SK-N-SH (cell line): Measurements from ENCODE around the gene ROBO1. TPM values are rescaled to one million over a fixed set of nuclear protein-coding genes. Genes with fewer than 3 reads are reported as not detected.

Experiments
- CTCF ChIA-PET: fragments of 300-600, 350-600 bp; formaldehyde crosslinking; extraction: SDS; loops from one replicate; lab custom pipeline; 2021; lab: Yijun Ruan, JAX
- POLR2A ChIA-PET: fragments of 350-600 bp; sonication (Branson Sonifier 250); formaldehyde crosslinking; extraction: SDS; loops from one replicate; lab custom pipeline; 2020; ENCODE audit warnings: antibody characterized with exemption, inconsistent platforms; lab: Yijun Ruan, JAX
- DNase-seq: peaks from one replicate; pipeline ENCODE4 v3.0.0; 2012
- H2AFZ ChIP-seq: fragments of 200-600 bp; sonication (generic); 2 replicates; pipeline ENCODE4 v1.8.1; 2016; ENCODE audit warnings: antibody characterized with exemption, mild to moderate bottlenecking, low read depth
- H3F3A ChIP-seq: fragments of 200-600 bp; sonication (generic); replicated peaks from 2 replicates; pipeline ENCODE3; 2016; ENCODE audit warnings: antibody characterized with exemption, mild to moderate bottlenecking; ENCODE audit not compliant: insufficient read depth
- H3K27ac ChIP-seq, 2 experiments: fragments of 200-500 bp in 1 of 2; fragments of 200-600 bp in 1 of 2; sonication (Bioruptor generic) in 1 of 2; sonication (generic), shearing (Covaris generic) in 1 of 2; 2 replicates each; pipeline versions ENCODE4 v1.5.1 to v1.6.1; 2014 to 2016; ENCODE audit warnings: low read depth in 2 of 2, inconsistent platforms in 1 of 2, low read length in 1 of 2, mild to moderate bottlenecking in 1 of 2, mixed read lengths in 1 of 2
- H3K27me3 ChIP-seq: fragments of 200-600 bp; sonication (generic), shearing (Covaris generic); 2 replicates; pipeline ENCODE4 v1.6.1; 2016; ENCODE audit warnings: mixed run types; ENCODE audit not compliant: insufficient read depth
- H3K36me3 ChIP-seq, 2 experiments: fragments of 200-500 bp in 1 of 2; fragments of 200-600 bp in 1 of 2; sonication (Bioruptor generic) in 1 of 2; sonication (generic) in 1 of 2; replicated peaks in 1 of 2; 2 replicates each; pipeline versions ENCODE3 to v1.5.1; 2014 to 2016; ENCODE audit warnings: low read length in 1 of 2, mild to moderate bottlenecking in 1 of 2; ENCODE audit not compliant: insufficient read depth in 2 of 2, control insufficient read depth in 1 of 2
- H3K4me1 ChIP-seq, 2 experiments: fragments of 200-500 bp in 1 of 2; fragments of 200-600 bp in 1 of 2; sonication (Bioruptor generic) in 1 of 2; sonication (generic), shearing (Covaris generic) in 1 of 2; 2 replicates each; pipeline versions ENCODE4 v1.5.1 to v1.6.1; 2014 to 2016; ENCODE audit warnings: low read depth in 1 of 2, low read length in 1 of 2, mixed run types in 1 of 2; ENCODE audit not compliant: insufficient read depth in 2 of 2, control insufficient read depth in 1 of 2
- H3K4me2 ChIP-seq: fragments of 200-600 bp; sonication (generic), shearing (Covaris generic); 2 replicates; pipeline ENCODE4 v1.6.1; 2017; ENCODE audit warnings: mixed run types
- H3K4me3 ChIP-seq, 2 experiments: fragments of 200-500 bp in 1 of 2; fragments of 200-600 bp in 1 of 2; sonication (Bioruptor generic) in 1 of 2; sonication (generic), shearing (Covaris generic) in 1 of 2; 2 replicates each; pipeline versions ENCODE4 v1.5.1 to v1.8.1; 2014 to 2016; ENCODE audit warnings: low read depth in 2 of 2, inconsistent platforms in 1 of 2, low read length in 1 of 2, mild to moderate bottlenecking in 1 of 2, mixed read lengths in 1 of 2, moderate library complexity in 1 of 2
- H3K79me2 ChIP-seq: fragments of 200-600 bp; sonication (generic); 2 replicates; pipeline ENCODE4 v1.8.1; 2017; ENCODE audit warnings: mild to moderate bottlenecking; ENCODE audit not compliant: insufficient read depth
- H3K9ac ChIP-seq: fragments of 200-600 bp; sonication (generic); 2 replicates; pipeline ENCODE4 v1.6.1; 2017; ENCODE audit warnings: mixed run types
- H3K9me2 ChIP-seq: fragments of 200-600 bp; sonication (generic); 2 replicates; pipeline ENCODE4 v1.6.1; 2017; ENCODE audit warnings: mixed run types
- H3K9me3 ChIP-seq: fragments of 200-600 bp; sonication (generic); 2 replicates; pipeline ENCODE4 v1.6.1; 2017; ENCODE audit warnings: mixed run types, mild to moderate bottlenecking, moderate library complexity
- H4K20me1 ChIP-seq: fragments of 200-600 bp; sonication (generic); 2 replicates; pipeline ENCODE4 v1.6.1; 2017; ENCODE audit warnings: mild to moderate bottlenecking, mixed run types; ENCODE audit not compliant: insufficient read depth
- CHD2 ChIP-seq: fragments of 150-350 bp; IDR thresholded peaks from 2 replicates; pipeline ENCODE4 v1.6.1; 2018; ENCODE audit warnings: low read length; ENCODE audit not compliant: partially characterized antibody
- ELF1 ChIP-seq: IDR thresholded peaks from 2 replicates; pipeline ENCODE4 v1.4.0; 2012
- EP300 ChIP-seq, 2 experiments: IDR thresholded peaks; 2 replicates each; pipeline versions ENCODE4 v1.4.0 to v1.6.1; 2012; ENCODE audit warnings: borderline replicate concordance in 1 of 2, low read depth in 1 of 2, low read length in 1 of 2
- EZH2phosphoT487 ChIP-seq: fragments of 200-600 bp; sonication (generic); IDR thresholded peaks from 2 replicates; pipeline ENCODE4 v1.6.1; 2017; ENCODE audit warnings: low read depth, mixed run types, mild to moderate bottlenecking, antibody characterized with exemption, moderate library complexity, borderline replicate concordance
- FOSL2 ChIP-seq: IDR thresholded peaks from 2 replicates; pipeline ENCODE4 v1.4.0; 2012; ENCODE audit warnings: low read depth, mild to moderate bottlenecking, moderate library complexity, borderline replicate concordance
- GATA2 ChIP-seq: sonication (generic); formaldehyde crosslinking; IDR thresholded peaks from 2 replicates; pipeline ENCODE4 v1.5.0; 2020; ENCODE audit warnings: mild to moderate bottlenecking, missing genetic modification reagents
- MXI1 ChIP-seq: IDR thresholded peaks from 2 replicates; pipeline ENCODE4 v1.6.1; 2012; ENCODE audit warnings: mild to moderate bottlenecking, low read depth, low read length, improper control_type of control experiment
- NRF1 ChIP-seq: IDR thresholded peaks from 2 replicates; pipeline ENCODE4 v1.6.1; 2012; ENCODE audit warnings: low read depth, mild to moderate bottlenecking, low read length
- RXRA ChIP-seq: IDR thresholded peaks from 2 replicates; pipeline ENCODE4 v1.4.0; 2012; ENCODE audit warnings: low read depth, mild to moderate bottlenecking, borderline replicate concordance
- SMC3 ChIP-seq: IDR thresholded peaks from 2 replicates; pipeline ENCODE4 v1.6.1; 2012; ENCODE audit warnings: low read depth, low read length, improper control_type of control experiment
- YY1 ChIP-seq: IDR thresholded peaks from 2 replicates; pipeline ENCODE4 v1.4.0; 2012; ENCODE audit warnings: low read depth, mild to moderate bottlenecking
- WGBS: methylation state at CpG from one replicate; pipeline ENCODE4 v1.1.6; 2017; ENCODE audit warnings: low lambda C conversion rate; 5-methylcytosine and 5-hydroxymethylcytosine counted together
- polyA plus RNA-seq, 3 experiments: library from polyadenylated mRNA; depleted of rRNA; stranded (reverse); fragments of >200 nt; gene quantifications; 2 replicates each; pipeline ENCODE4 v1.2.3, GENCODE V29; 2012
- TF ChIP-seq, protein P1 (sequence below): fragments of 150-350 bp; IDR thresholded peaks from 2 replicates; pipeline ENCODE4 v1.6.1; 2016; ENCODE audit warnings: mild to moderate bottlenecking, low read depth, low read length
- TF ChIP-seq, protein P2 (sequence below): IDR thresholded peaks from 2 replicates; pipeline ENCODE4 v1.4.0; 2012; ENCODE audit warnings: low read depth

The ROBO1 gene
- polyA plus RNA-seq, 1 of the 3 experiments (the other 2 are of a cell fraction): 22.7 TPM

DNA sequence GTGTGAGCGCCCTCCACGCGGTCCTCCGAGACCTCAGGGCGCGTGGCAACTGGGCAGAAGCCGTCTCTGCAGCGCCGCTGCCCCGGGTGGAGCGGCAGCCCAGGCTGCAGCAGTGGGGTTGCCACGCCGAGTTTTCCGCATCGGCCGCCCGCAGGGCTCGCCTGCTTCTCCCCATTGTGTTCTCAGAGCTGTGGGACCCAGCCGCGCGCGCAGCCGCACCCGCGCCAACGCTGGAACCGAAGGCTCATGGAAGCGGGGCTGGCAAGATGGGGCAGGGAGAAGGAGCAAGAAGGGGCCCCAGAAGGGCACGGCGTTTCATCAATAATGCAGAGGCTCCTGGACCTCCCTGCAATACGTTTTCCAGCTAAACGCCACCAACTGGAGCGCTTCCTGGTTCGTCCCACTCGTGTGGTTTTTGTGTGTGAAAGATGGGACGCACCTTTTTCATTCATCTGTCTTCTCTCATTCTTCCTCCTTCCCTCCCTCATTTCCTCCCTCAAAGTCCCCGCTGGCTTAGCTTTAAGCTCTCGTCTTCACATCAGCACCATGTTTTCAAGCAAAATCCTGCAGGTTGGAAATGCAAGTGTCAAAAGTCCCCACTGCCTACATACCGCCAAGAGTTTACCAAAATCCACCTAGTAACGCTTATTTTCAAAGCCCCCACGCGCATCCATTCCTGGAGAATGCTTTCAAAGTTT is 1.2 kb downstream of the ROBO1 start:
- Histone ChIP-seq H3K9me2 (no peaks in the 10 kb centered on the region), H4K20me1 (no peaks in the 10 kb centered on the region), H3K9ac (no peak overlapping the region), H3K36me3 (no peaks in the 10 kb centered on the region), H3K79me2 (no peaks in the 10 kb centered on the region), H2AFZ (no peak overlapping the region), H3F3A (peaks cover 11% of the 10 kb centered on the region), H3K9me3 (no peaks in the 10 kb centered on the region), H3K27me3 (peaks cover 28% of the 10 kb centered on the region; the same call in 1 of the 2 replicates), H3K4me3 (peak overlapping the region; percentile 50 to 51), H3K4me1 (peaks cover 0 to 8% of the 10 kb centered on the region in 2 experiments; a peak in 1 of 4 replicates), H3K27ac (no peak overlapping the region), H3K4me2 (peak overlapping the region; percentile 47)
- CTCF ChIA-PET: interaction anchor here (0.6 to 1.8 kb wide), 8 partner anchors 9 to 245 kb away, joined by 3 to 7 read pairs (median 4); no protein-coding TSS in a partner anchor
- peak; percentile 34; the same call in 1 of the 2 replicates for TF ChIP-seq NRF1
- TF ChIP-seq MXI1: peak; percentile 33; the same call in 1 of the 2 replicates
- TF ChIP-seq, protein P1, sequence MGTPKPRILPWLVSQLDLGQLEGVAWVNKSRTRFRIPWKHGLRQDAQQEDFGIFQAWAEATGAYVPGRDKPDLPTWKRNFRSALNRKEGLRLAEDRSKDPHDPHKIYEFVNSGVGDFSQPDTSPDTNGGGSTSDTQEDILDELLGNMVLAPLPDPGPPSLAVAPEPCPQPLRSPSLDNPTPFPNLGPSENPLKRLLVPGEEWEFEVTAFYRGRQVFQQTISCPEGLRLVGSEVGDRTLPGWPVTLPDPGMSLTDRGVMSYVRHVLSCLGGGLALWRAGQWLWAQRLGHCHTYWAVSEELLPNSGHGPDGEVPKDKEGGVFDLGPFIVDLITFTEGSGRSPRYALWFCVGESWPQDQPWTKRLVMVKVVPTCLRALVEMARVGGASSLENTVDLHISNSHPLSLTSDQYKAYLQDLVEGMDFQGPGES: no peak
- peak; percentile 73 for DNase-seq
- POLR2A ChIA-PET: no interaction called here
- 8% methylated on average over 26 of the region's 42 CpGs for WGBS

DNA sequence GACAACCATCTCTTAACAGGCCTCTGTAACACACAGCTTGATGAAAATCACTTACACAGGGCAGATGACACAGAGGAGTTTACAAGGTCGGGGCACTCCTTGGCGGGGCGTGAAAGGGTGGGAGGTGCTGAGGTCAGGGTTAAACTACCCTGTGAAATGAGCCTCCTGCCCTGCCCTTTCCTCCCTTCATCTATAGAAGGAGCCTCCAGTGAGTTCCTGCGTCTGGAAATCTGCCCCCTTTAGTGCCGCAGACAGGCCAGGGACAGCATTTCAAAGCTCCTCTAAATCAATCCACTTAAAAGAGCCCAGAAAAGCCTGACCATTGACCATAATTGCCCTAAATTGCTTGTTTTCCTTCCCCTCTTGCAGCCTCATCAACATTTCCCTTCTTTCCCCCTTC is 1.9 kb downstream of the ROBO1 start:
- Histone ChIP-seq H3K27ac (no peak overlapping the region), H3K9ac (no peak overlapping the region), H3K9me2 (no peaks in the 10 kb centered on the region), H3F3A (peaks cover 5% of the 10 kb centered on the region), H3K36me3 (no peaks in the 10 kb centered on the region), H3K4me3 (peak overlapping the region in 1 of 2 experiments; percentile 51; a peak in 1 of 4 replicates), H3K4me1 (peaks cover 0 to 8% of the 10 kb centered on the region in 2 experiments; a peak in 1 of 4 replicates), H3K9me3 (no peaks in the 10 kb centered on the region), H3K4me2 (no peak overlapping the region), H3K27me3 (peaks cover 28% of the 10 kb centered on the region; the same call in 1 of the 2 replicates), H2AFZ (no peak overlapping the region), H4K20me1 (no peaks in the 10 kb centered on the region), H3K79me2 (no peaks in the 10 kb centered on the region)
- ChIA-PET POLR2A (no interaction called here), CTCF (interaction anchor here (0.6 to 2.2 kb wide), 6 partner anchors 10 to 245 kb away, joined by 3 to 7 read pairs (median 4); no protein-coding TSS in a partner anchor)
- DNase-seq: peak; percentile 27
- WGBS: 58% methylated on average over 5 of the region's 5 CpGs
- TF ChIP-seq SMC3 (no peak), YY1 (no peak), ELF1 (no peak), RXRA (no peak), FOSL2 (no peak), NRF1 (no peak), EZH2phosphoT487 (no peak), GATA2 (CRISPR knock-in tag) (no peak), CHD2 (no peak), EP300 (IDR thresholded peaks at IDR 0.05; ENCODE audit: borderline replicate concordance in 1 of 2, low read depth in 1 of 2, low read length in 1 of 2) (no peak)
- TF ChIP-seq, protein P2, sequence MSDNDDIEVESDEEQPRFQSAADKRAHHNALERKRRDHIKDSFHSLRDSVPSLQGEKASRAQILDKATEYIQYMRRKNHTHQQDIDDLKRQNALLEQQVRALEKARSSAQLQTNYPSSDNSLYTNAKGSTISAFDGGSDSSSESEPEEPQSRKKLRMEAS: no peak
